HL-60 (cell line): ENCODE results near the gene STX8.

Experiments
- DNase-seq, 2 experiments: peaks; one replicate each; pipeline ENCODE4 v3.0.0-alpha.2; 2010 to 2020; ENCODE audit warnings: low read depth in 1 of 2, low spot score in 1 of 2
- H3K27ac ChIP-seq: fragments of 250-450 bp; sonication (Bioruptor Pico); replicated peaks from 2 replicates; pipeline ENCODE4 v1.5.1; 2020; ENCODE audit warnings: mild to moderate bottlenecking, moderate library complexity
- H3K27me3 ChIP-seq: fragments of 250-450 bp; sonication (Bioruptor Pico); 2 replicates; pipeline ENCODE4 v1.5.1; 2021; ENCODE audit warnings: mild to moderate bottlenecking, moderate library complexity; ENCODE audit not compliant: insufficient read depth, poor library complexity, severe bottlenecking
- H3K4me3 ChIP-seq: replicated peaks from 2 replicates; pipeline ENCODE4 v1.5.1; 2011; ENCODE audit warnings: mild to moderate bottlenecking, control low read depth, low read length; ENCODE audit not compliant: insufficient read depth
- CTCF ChIP-seq: IDR thresholded peaks from one replicate; pipeline ENCODE4 v1.5.1; 2011; ENCODE audit warnings: low read length, control low read depth, inconsistent platforms; ENCODE audit not compliant: insufficient read depth
- GABPA ChIP-seq: IDR thresholded peaks from 2 replicates; pipeline ENCODE4 v1.6.1; 2012; ENCODE audit warnings: low read depth
- POLR2AphosphoS5 ChIP-seq: IDR thresholded peaks from 2 replicates; pipeline ENCODE4 v1.6.1; 2012; ENCODE audit warnings: low read depth
- REST ChIP-seq: IDR thresholded peaks from 2 replicates; pipeline ENCODE4 v1.6.1; 2012; ENCODE audit warnings: low read depth; ENCODE audit not compliant: insufficient replicate concordance
- SPI1 ChIP-seq: IDR thresholded peaks from 2 replicates; pipeline ENCODE4 v1.6.1; 2012; ENCODE audit warnings: low read depth, mild to moderate bottlenecking, borderline replicate concordance
- long read RNA-seq: library from polyadenylated mRNA; unstranded; transcript quantifications from one replicate; pipeline ENCODE4 v2.0.0, GENCODE V29; 2020

The STX8 gene
- long read RNA-seq, transcript STX8-201 (8 exons, 1,246 nt), result major isoform, 55 of 78 reads
- long read RNA-seq, partial matches to known transcripts, result 8 of 78 reads
- long read RNA-seq, other reads (novel, unspliced or antisense), result 14 of 78 reads

GRCh38 chr17:9575381-9576101 lies at the start of gene STX8:
STX8 (minus strand) TSS chr17:9575820; CDS start chr17:9575808, 12 bp downstream.
- peak within 1 kb of the TSS; percentile 58 for H3K27ac ChIP-seq
- no peak for TF ChIP-seq CTCF
- no peak for TF ChIP-seq REST
- peak; percentile 33; the same call in 1 of the 2 replicates for TF ChIP-seq POLR2AphosphoS5
- TF ChIP-seq GABPA, result no peak

GRCh38 chr17:9622961-9623360 lies 47.3 kb upstream of the STX8 start:
- no peak for DNase-seq

More at GRCh38 chr17:9575381-9576101, at the start of gene STX8:
- peak; percentile 59 to 82 for DNase-seq
- Histone ChIP-seq H3K27me3 (no peaks in the 10 kb centered on the region), H3K4me3 (peak within 1 kb of the TSS; percentile 86)

More at GRCh38 chr17:9622961-9623360, 47.3 kb upstream of the STX8 start:
- H3K27me3 ChIP-seq, result no peaks in the 10 kb centered on the region
- no peak overlapping the region for H3K4me3 ChIP-seq
- TF ChIP-seq GABPA (no peak), SPI1 (no peak), CTCF (no peak), REST (no peak), POLR2AphosphoS5 (no peak)
- H3K27ac ChIP-seq, result no peak overlapping the region
